ENCODE data around the gene GFRAL. TPM values are rescaled to one million over a fixed set of nuclear protein-coding genes. Genes with fewer than 3 reads are reported as not detected.

GFRAL gene
- total and polyA plus RNA-seq, 3 donors from 2014 or later: 0.19 to 0.31 TPM; not detected in 1

DNA sequence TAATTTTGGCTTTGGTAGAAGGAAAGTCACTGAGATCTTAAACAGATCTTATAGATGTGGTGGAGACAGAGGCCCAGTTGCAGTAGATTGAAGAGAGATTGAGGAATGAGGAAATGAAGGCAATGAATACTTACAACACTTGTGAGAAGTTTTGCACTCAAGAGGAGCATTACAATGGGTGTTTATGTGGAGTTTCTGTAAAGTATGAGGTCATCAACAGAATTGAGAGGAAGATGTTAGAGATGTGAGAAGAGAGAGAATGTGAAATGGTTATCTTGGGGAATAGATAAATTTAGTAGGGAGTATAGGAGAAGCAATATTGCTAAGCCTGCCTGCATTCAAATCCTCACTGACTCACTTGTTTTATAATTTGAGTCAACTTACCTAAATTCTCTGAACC lies 83.4 kb downstream of the GFRAL start:
- TF ChIP-seq POLR2A (IDR thresholded peaks at IDR 0.05) (no peak), CTCF (IDR thresholded peaks at IDR 0.05) (no peak)
- intact Hi-C loops (cut with DNase I; ENCODE audit: low total_unique reads): no loop called here

GRCh38 chr6:55423933-55424332 lies 96.7 kb downstream of the GFRAL start:
- no peak for DNase-seq
- no peak overlapping the region for H3K27ac ChIP-seq
- H3K9me3 ChIP-seq: no peaks in the 10 kb centered on the region
- H3K27me3 ChIP-seq: no peaks in the 10 kb centered on the region
- no peaks in the 10 kb centered on the region for H3K4me1 ChIP-seq
- no peak overlapping the region for H3K4me3 ChIP-seq
- TF ChIP-seq CTCF (IDR thresholded peaks at IDR 0.05) (no peak), POLR2A (IDR thresholded peaks at IDR 0.05) (no peak)
- 63 to 80% methylated on average over 2 of the region's 2 CpGs for WGBS, 2 donors
- intact Hi-C loops (cut with DNase I; ENCODE audit: low total_unique reads): no loop called here
- no peaks in the 10 kb centered on the region for H3K36me3 ChIP-seq (ENCODE audit: low read depth, missing control alignments)

More for the DNA sequence above, 83.4 kb downstream of the GFRAL start:
- H3K4me3 ChIP-seq: no peak overlapping the region
- no peaks in the 10 kb centered on the region for H3K4me1 ChIP-seq
- no peaks in the 10 kb centered on the region for H3K27me3 ChIP-seq
- H3K27ac ChIP-seq: no peak overlapping the region
- no peaks in the 10 kb centered on the region for H3K36me3 ChIP-seq (ENCODE audit: low read depth, missing control alignments)
- no peak for DNase-seq
- H3K9me3 ChIP-seq: no peaks in the 10 kb centered on the region

GRCh38 chr6:55433446-55434130 lies 106.3 kb downstream of the GFRAL start:
- DNase-seq: no peak
- no peaks in the 10 kb centered on the region for H3K36me3 ChIP-seq (ENCODE audit: low read depth, missing control alignments)
- TF ChIP-seq POLR2A (IDR thresholded peaks at IDR 0.05) (no peak), CTCF (IDR thresholded peaks at IDR 0.05) (no peak)
- H3K9me3 ChIP-seq: no peaks in the 10 kb centered on the region
- H3K27me3 ChIP-seq: no peaks in the 10 kb centered on the region
- WGBS, 2 donors: 75 to 83% methylated on average over 2 of the region's 2 CpGs
- H3K4me1 ChIP-seq: no peaks in the 10 kb centered on the region
- H3K27ac ChIP-seq: no peak overlapping the region
- H3K4me3 ChIP-seq: no peak overlapping the region
- intact Hi-C loops (cut with DNase I; ENCODE audit: low total_unique reads): no loop called here

GRCh38 chr6:55437141-55437540 lies 109.9 kb downstream of the GFRAL start:
- no peak for DNase-seq
- Histone ChIP-seq H3K27me3 (no peaks in the 10 kb centered on the region), H3K4me3 (no peak overlapping the region), H3K27ac (no peak overlapping the region), H3K4me1 (no peaks in the 10 kb centered on the region), H3K9me3 (no peaks in the 10 kb centered on the region), H3K36me3 (ENCODE audit: low read depth, missing control alignments) (no peaks in the 10 kb centered on the region)
- intact Hi-C loops (cut with DNase I; ENCODE audit: low total_unique reads): no loop called here
- no peak for TF ChIP-seq CTCF (IDR thresholded peaks at IDR 0.05)
- no peak for TF ChIP-seq POLR2A (IDR thresholded peaks at IDR 0.05)
- 84 to 87% methylated on average over 4 of the region's 4 CpGs for WGBS, 2 donors

DNA sequence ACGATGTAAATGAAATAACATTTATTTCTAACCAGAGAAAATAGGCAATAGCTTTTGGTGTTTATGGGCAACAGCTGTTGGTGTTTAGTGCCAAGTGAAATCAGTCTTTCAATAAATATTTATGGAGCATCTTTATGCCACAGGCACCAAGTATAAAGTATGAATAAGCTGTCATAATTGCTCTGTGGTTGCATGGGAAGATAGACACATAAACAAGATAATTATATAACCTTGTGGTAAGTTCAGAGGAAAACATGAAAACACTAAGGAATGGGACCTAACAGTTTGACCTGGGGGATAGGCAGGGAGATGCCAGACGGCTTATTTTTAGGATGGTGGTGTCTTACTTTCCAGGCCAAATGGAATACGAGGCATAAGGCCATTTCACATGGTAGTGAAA lies 110.9 kb downstream of the GFRAL start:
- Histone ChIP-seq H3K27me3 (no peaks in the 10 kb centered on the region), H3K27ac (no peak overlapping the region), H3K4me1 (no peaks in the 10 kb centered on the region), H3K36me3 (ENCODE audit: low read depth, missing control alignments) (no peaks in the 10 kb centered on the region), H3K9me3 (no peaks in the 10 kb centered on the region), H3K4me3 (no peak overlapping the region)
- TF ChIP-seq CTCF (IDR thresholded peaks at IDR 0.05) (no peak), POLR2A (IDR thresholded peaks at IDR 0.05) (no peak)
- DNase-seq: no peak
- WGBS, 2 donors: 89 to 92% methylated on average over 3 of the region's 3 CpGs
- intact Hi-C loops (cut with DNase I; ENCODE audit: low total_unique reads): no loop called here

Measured in testis (tissue), 3 donors.